KOPT-K1 (cell line): ENCODE results near the gene PAWR.
A peak's percentile ranks its signal among the peaks of the same experiment; 100 is the strongest.

Source experiments
- H3K27ac ChIP-seq: fragments of 200-600 bp; sonication (generic); 2 replicates; pipeline ENCODE4 v1.5.1; 2016; ENCODE audit warnings: antibody characterized with exemption, mild to moderate bottlenecking, low read depth, low read length; ENCODE audit not compliant: poor library complexity, severe bottlenecking
- H3K36me3 ChIP-seq: fragments of 200-600 bp; sonication (generic); 2 replicates; pipeline ENCODE4 v1.5.1; 2017; ENCODE audit warnings: antibody characterized with exemption, mild to moderate bottlenecking, low read length, moderate library complexity; ENCODE audit not compliant: insufficient read depth
- H3K9me3 ChIP-seq: fragments of 200-600 bp; sonication (generic); 2 replicates; pipeline ENCODE4 v1.5.1; 2017; ENCODE audit warnings: antibody characterized with exemption, low read length, mild to moderate bottlenecking; ENCODE audit not compliant: insufficient read depth, poor library complexity, severe bottlenecking

The PAWR gene

GRCh38 chr12:79690638-79691510 lies at the start of gene PAWR:
PAWR (minus strand) TSS chr12:79690964; CDS start chr12:79690244, 720 bp downstream.
- Histone ChIP-seq H3K36me3 (no peaks in the 10 kb centered on the region), H3K9me3 (no peaks in the 10 kb centered on the region), H3K27ac (peak within 1 kb of the TSS; percentile 55)

GRCh38 chr12:79737875-79738718 lies 47.3 kb upstream of the PAWR start:
- Histone ChIP-seq H3K9me3 (no peaks in the 10 kb centered on the region), H3K27ac (no peak overlapping the region), H3K36me3 (no peaks in the 10 kb centered on the region)

DNA sequence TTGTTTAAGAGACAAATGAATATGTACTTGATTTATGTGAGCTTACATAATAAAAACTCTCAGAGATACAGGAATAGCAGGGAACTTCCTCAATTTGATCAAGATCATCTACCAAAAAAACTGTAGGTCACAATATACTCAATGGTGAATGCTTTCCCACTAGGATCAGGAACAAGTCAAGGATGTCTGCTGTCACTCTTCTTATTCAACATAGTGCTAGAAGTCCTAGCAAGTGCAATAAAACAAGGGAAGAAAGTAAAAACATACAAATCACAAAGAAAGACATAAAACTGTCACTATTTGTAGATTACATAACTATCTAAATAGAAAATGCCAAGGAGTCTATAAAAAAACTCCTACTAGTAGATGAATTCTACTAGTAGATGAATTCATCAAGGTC lies 41.9 kb upstream of the PAWR start:
- no peaks in the 10 kb centered on the region for H3K9me3 ChIP-seq
- no peak overlapping the region for H3K27ac ChIP-seq
- no peaks in the 10 kb centered on the region for H3K36me3 ChIP-seq

GRCh38 chr12:79725987-79726386 lies 35.2 kb upstream of the PAWR start:
- no peaks in the 10 kb centered on the region for H3K9me3 ChIP-seq
- H3K27ac ChIP-seq: no peak overlapping the region
- H3K36me3 ChIP-seq: no peaks in the 10 kb centered on the region

DNA sequence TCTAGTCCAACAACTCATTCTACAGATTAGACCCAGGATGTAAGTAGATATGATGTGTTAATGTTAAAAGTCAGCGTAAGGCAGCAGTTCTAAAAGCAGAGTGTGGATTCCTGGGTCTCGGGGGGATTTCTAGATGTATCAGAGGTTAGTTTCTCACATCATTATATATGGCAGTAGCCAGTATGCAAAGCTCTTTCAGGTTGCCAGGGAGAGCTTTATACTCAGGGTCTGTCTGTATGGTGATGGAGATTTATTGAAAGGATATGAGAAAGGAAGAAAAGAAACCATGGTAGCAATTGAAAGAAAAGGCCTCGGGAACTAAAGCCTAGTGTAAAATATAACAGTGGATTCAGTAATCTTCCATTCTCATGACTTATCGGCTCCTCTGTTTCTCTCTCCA lies 26.2 kb upstream of the PAWR start:
- Histone ChIP-seq H3K9me3 (no peaks in the 10 kb centered on the region), H3K36me3 (no peaks in the 10 kb centered on the region), H3K27ac (no peak overlapping the region)

GRCh38 chr12:79715308-79715707 lies 24.5 kb upstream of the PAWR start:
- Histone ChIP-seq H3K36me3 (no peaks in the 10 kb centered on the region), H3K27ac (no peak overlapping the region), H3K9me3 (no peaks in the 10 kb centered on the region)

- H3K36me3 ChIP-seq: no peaks in the 10 kb centered on the region
- H3K9me3 ChIP-seq: no peaks in the 10 kb centered on the region
- H3K27ac ChIP-seq: no peak overlapping the region
Measured at GRCh38 chr12:79710707-79711483, 20.1 kb upstream of the PAWR start.

DNA sequence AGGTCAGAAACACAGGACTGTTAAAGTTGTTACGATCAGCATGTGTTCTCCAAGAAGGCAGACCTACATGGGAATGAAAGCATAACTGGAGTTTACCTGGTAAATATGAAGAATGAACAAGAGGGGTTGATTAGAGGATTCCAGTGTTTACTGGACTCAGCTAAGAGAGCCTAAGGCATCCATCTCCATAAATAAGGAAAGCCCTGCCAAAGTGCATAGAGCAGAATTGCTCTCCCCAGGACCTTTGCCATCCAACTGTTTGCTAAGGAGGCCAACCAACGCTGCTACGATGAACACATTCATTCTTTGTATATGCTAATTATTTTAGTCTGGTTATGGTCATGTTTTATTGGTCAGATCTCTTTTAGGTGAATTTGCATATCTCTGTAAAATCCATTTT lies 17.1 kb upstream of the PAWR start:
- Histone ChIP-seq H3K9me3 (no peaks in the 10 kb centered on the region), H3K27ac (no peak overlapping the region), H3K36me3 (no peaks in the 10 kb centered on the region)

DNA sequence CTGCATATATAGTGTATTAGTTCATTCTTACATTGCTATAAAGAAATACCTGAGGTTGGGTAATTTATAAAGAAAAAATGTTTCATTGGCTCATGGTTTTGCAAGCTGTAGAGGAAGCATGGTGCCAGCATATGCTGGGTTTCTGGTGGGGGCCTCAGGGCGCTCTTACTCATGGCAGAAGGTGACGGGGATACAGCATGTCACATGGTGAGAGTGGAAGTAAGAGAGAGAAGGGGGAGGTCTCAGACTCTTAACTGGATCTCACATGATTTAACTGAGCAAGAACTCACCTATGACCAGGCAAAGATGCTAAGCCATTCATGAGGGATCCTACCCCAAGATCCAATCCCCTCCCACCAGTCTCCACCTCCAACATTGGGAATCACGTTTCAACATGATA lies 15.9 kb upstream of the PAWR start:
- Histone ChIP-seq H3K36me3 (no peaks in the 10 kb centered on the region), H3K9me3 (no peaks in the 10 kb centered on the region), H3K27ac (no peak overlapping the region)

DNA sequence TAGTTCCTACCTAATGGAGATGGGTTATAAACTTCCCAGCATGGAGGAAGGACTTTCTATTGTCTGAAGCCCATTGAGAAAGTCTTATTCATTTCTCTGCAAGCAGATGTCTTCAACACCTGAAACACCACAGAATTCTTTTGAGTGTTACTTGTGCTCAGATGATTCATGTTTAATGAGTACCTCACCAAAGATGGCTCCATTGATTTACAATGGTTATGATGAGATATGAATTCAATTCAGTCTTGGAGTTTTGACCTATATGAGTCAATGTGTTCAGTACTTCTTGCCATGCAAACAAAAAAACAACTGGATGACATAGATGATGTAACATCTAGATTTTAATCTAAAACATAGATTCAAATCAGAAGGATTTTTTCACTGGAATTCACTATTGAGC lies 15.4 kb upstream of the PAWR start:
- Histone ChIP-seq H3K36me3 (no peaks in the 10 kb centered on the region), H3K27ac (no peak overlapping the region)

GRCh38 chr12:79698966-79699365 lies 8.2 kb upstream of the PAWR start:
- no peaks in the 10 kb centered on the region for H3K9me3 ChIP-seq
- no peak overlapping the region for H3K27ac ChIP-seq
- no peaks in the 10 kb centered on the region for H3K36me3 ChIP-seq

More for the DNA sequence above, 15.4 kb upstream of the PAWR start:
- H3K9me3 ChIP-seq: no peaks in the 10 kb centered on the region

DNA sequence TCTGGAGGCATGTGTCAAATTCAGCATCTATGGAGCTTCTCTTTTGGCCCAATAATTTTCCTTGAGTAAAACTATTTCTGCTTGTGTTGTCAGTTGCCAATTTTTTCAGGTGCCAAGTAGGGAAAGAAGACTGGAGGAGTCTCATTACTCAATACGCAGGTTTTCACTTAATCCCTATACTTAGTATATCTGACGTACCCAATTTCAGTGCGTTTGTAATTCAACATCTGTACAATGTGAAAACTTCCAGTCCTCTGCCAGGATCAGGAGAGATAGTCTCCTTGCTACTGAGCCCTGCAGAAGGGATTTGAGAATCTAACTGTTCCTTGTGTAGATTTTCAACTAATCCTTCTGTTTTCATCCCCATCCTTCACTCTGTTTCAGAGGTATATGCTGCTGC lies 5.7 kb upstream of the PAWR start:
- Histone ChIP-seq H3K36me3 (no peaks in the 10 kb centered on the region), H3K27ac (no peak overlapping the region), H3K9me3 (no peaks in the 10 kb centered on the region)

DNA sequence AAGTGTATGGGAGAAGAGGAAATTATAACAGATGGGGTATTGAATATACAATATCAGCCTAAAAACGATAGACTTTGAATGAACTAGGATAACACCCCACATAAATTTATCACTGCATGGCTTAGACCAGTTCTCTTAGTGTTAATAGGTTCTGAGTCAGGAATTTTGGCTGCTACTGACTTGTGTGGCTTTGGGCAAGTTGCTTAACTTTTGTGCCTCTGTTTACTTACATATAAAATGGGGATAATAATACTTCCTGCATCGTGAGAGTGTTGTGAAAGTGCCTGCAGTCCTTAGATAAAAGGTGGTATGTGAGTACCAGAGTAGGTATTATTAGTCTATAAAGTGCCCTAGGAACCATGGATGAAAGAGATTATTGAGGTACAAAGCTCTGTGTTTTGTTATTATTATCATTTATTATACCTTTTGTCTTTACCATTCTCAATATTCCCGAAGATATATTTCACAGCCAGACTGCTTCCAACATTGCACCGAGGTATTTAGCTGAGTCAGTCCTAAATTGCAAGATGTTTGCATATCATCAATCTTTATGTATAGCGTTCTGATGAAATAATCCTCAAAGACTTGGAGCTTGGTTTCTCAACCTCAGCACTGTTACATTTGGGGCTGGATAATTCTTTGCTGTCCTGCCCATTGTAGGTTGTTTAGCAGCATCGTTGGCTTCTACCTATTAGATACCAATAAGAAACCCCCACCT lies 2.3 kb upstream of the PAWR start:
- Histone ChIP-seq H3K9me3 (no peaks in the 10 kb centered on the region), H3K27ac (no peak overlapping the region), H3K36me3 (no peaks in the 10 kb centered on the region)

DNA sequence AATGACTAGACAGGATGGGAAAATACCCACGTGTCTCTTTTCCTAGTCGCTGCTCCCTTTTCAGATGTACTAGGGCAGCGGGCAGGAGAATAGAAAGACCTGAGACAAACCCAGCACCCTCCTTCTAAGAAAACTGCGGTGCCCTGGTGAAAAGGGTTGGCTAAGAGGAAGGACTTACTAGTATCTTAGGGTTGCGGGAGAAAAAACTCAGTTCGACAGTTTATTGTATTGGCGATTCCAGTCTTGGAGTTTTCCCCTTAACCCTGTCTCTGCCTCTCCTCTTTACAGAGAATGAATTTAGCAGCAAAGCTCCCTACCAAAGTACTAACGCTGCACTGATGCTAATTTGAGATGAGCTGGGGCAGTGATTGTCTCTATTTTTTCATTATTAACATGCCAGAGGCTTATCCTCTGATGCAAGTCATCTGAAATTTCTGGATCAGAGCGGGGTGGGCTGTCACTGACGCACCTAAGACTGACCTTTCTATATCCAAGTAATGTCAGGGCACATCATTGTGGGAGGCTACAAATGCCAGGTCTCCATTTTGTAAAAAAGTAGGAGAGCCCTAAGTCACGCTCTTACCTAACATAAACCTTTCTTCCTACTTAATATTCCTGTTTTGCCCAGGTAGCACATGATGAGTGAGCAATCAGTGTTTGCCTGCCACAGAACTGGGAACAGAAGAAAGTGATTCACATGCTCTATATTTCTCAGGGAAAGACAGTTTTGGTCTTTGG lies 916 bp upstream of the PAWR start:
- no peaks in the 10 kb centered on the region for H3K36me3 ChIP-seq
- no peaks in the 10 kb centered on the region for H3K9me3 ChIP-seq
- H3K27ac ChIP-seq: no peak overlapping the region
